Muscle of arm (tissue), 12 donors: Measurements from ENCODE around the gene ANKRD6. TPM values are rescaled to one million over a fixed set of nuclear protein-coding genes. Genes with fewer than 3 reads are reported as not detected.

ENCODE experiments used
- polyA plus RNA-seq, 12 donors: library from polyadenylated mRNA; unstranded; fragments of 120-200 nt; gene quantifications; one replicate each; pipeline ENCODE4 v1.2.1, GENCODE V29; 2013; ENCODE audit not compliant: insufficient read length in 12 of 12

Gene ANKRD6
- polyA plus RNA-seq, 12 donors = 4.2 to 22.3 (median 8.6) TPM; not detected in 1

Other genes with a start within 250 kb of the ANKRD6 start
- 1 to 10 TPM in 6 of 12 donors, under 1 TPM in 4, not detected in 2; 0.44 to 1.6 (median 1.1) TPM for gene GABRR1, start 215.8 kb upstream of the ANKRD6 start, polyA plus RNA-seq
- 1 to 10 TPM in 7 of 12 donors, under 1 TPM in 3, not detected in 2; 0.37 to 4.1 (median 1.4) TPM for gene GABRR2, start 117.9 kb upstream of the ANKRD6 start, polyA plus RNA-seq
- gene UBE2J1, start 80.4 kb upstream of the ANKRD6 start, polyA plus RNA-seq = 10 to 100 TPM in 11 of 12 donors, not detected in 1; 36.8 to 50.7 (median 45.2) TPM
- gene RRAGD, start 20.9 kb upstream of the ANKRD6 start, polyA plus RNA-seq = 100 to 1,000 TPM in 8 of 12 donors, 10 to 100 TPM in 4; 30.0 to 159 (median 111) TPM
- 10 to 100 TPM in 11 of 12 donors, not detected in 1; 25.3 to 54.1 (median 30.1) TPM for gene LYRM2, start 205.6 kb downstream of the ANKRD6 start, polyA plus RNA-seq